ENCODE results near the gene TIMP4. TPM values are rescaled to one million over a fixed set of nuclear protein-coding genes. Genes with fewer than 3 reads are reported as not detected.

Gene TIMP4
- total RNA-seq, 1 experiment from 2014 or later: 15.5 TPM

GRCh38 chr3:12180218-12180617 lies 21.5 kb upstream of the TIMP4 start:
- no peaks in the 10 kb centered on the region for H3K79me2 ChIP-seq (ENCODE audit: low read depth)
- no peaks in the 10 kb centered on the region for H3K9me2 ChIP-seq (ENCODE audit: insufficient read depth)
- no peak overlapping the region for H3K4me2 ChIP-seq
- no TSS peak for BruUV-seq (replicated peaks)
- no peaks in the 10 kb centered on the region for H3F3A ChIP-seq (ENCODE audit: insufficient read depth, low read depth)
- TF ChIP-seq EZH2 (IDR thresholded peaks at IDR 0.05; ENCODE audit: low read depth): no peak
- TF ChIP-seq, protein P1, sequence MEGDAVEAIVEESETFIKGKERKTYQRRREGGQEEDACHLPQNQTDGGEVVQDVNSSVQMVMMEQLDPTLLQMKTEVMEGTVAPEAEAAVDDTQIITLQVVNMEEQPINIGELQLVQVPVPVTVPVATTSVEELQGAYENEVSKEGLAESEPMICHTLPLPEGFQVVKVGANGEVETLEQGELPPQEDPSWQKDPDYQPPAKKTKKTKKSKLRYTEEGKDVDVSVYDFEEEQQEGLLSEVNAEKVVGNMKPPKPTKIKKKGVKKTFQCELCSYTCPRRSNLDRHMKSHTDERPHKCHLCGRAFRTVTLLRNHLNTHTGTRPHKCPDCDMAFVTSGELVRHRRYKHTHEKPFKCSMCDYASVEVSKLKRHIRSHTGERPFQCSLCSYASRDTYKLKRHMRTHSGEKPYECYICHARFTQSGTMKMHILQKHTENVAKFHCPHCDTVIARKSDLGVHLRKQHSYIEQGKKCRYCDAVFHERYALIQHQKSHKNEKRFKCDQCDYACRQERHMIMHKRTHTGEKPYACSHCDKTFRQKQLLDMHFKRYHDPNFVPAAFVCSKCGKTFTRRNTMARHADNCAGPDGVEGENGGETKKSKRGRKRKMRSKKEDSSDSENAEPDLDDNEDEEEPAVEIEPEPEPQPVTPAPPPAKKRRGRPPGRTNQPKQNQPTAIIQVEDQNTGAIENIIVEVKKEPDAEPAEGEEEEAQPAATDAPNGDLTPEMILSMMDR (conservative IDR thresholded peaks at IDR 0.05): no peak
- H3K36me3 ChIP-seq (ENCODE audit: low read depth): no peaks in the 10 kb centered on the region
- POLR2A ChIA-PET (ENCODE audit: unreplicated experiment): interaction anchor here (0.6 kb wide), 1 partner anchor 305 kb away, joined by 3 read pairs; no protein-coding TSS in a partner anchor
- intact Hi-C loops (cut with micrococcal nuclease; ENCODE audit: unreplicated experiment): loop anchor here (1.0 kb wide), 1 partner anchor 14 kb away; no protein-coding TSS in a partner anchor
- CTCF ChIA-PET: interaction anchor here (0.6 to 1.5 kb wide), 4 partner anchors 14 to 299 kb away, joined by 3 to 6 read pairs (median 4); no protein-coding TSS in a partner anchor
- H3K9me3 ChIP-seq (ENCODE audit: insufficient read depth, low read depth): no peaks in the 10 kb centered on the region
- H3K4me1 ChIP-seq (replicated peaks; ENCODE audit: insufficient read depth): peaks cover 29% of the 10 kb centered on the region
- H2AFZ ChIP-seq: no peak overlapping the region
- H3K4me3 ChIP-seq: no peak overlapping the region
- no peaks in the 10 kb centered on the region for H3K27me3 ChIP-seq (ENCODE audit: insufficient read depth, low read depth)
- H4K20me1 ChIP-seq (ENCODE audit: insufficient read depth): no peaks in the 10 kb centered on the region
- no peak overlapping the region for H3K27ac ChIP-seq
- peak in 1 of 2 experiments; percentile 74 for DNase-seq

DNA sequence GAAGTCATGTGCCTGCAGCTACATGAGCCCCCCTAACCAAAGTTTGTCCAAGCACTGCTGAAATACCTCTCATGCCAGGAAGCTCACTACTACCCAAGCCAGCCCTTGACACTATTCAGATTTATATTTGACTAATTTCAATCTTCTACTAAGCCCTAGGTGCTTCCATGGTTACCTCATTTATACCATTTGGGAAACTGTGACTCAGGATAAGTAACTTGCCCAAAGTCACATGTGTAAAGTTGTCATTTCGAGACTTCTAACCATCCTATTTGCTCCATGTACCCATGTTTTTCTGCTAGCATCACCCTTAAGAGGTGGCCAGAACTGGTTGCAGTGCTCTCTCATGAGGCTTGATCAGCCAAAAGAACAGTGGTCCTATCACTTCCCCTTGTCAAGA lies 20.7 kb upstream of the TIMP4 start:
- H2AFZ ChIP-seq: no peak overlapping the region
- TF ChIP-seq, protein P1 (conservative IDR thresholded peaks at IDR 0.05): no peak
- TF ChIP-seq EZH2 (IDR thresholded peaks at IDR 0.05; ENCODE audit: low read depth): no peak
- intact Hi-C loops (cut with micrococcal nuclease; ENCODE audit: unreplicated experiment): loop anchor here (5.0 kb wide), 1 partner anchor 108 kb away; the partner anchor contains the start of gene PPARG
- H3F3A ChIP-seq (ENCODE audit: insufficient read depth, low read depth): no peaks in the 10 kb centered on the region; the same call in 1 of the 2 replicates
- H3K79me2 ChIP-seq (ENCODE audit: low read depth): no peaks in the 10 kb centered on the region
- H3K36me3 ChIP-seq (ENCODE audit: low read depth): no peaks in the 10 kb centered on the region
- H3K4me2 ChIP-seq: no peak overlapping the region
- H3K9me2 ChIP-seq (ENCODE audit: insufficient read depth): no peaks in the 10 kb centered on the region
- H3K27me3 ChIP-seq (ENCODE audit: insufficient read depth, low read depth): no peaks in the 10 kb centered on the region
- POLR2A ChIA-PET (ENCODE audit: unreplicated experiment): no interaction called here
- no peak overlapping the region for H3K4me3 ChIP-seq
- no peak for DNase-seq
- no peaks in the 10 kb centered on the region for H3K9me3 ChIP-seq (ENCODE audit: insufficient read depth, low read depth)
- CTCF ChIA-PET: interaction anchor here (1.5 kb wide), 1 partner anchor 15 kb away, joined by 6 read pairs; no protein-coding TSS in a partner anchor
- H4K20me1 ChIP-seq (ENCODE audit: insufficient read depth): no peaks in the 10 kb centered on the region
- H3K27ac ChIP-seq: no peak overlapping the region
- BruUV-seq (replicated peaks): no TSS peak
- H3K4me1 ChIP-seq (replicated peaks; ENCODE audit: insufficient read depth): peaks cover 34% of the 10 kb centered on the region

- no TSS peak for BruUV-seq (replicated peaks)
- CTCF ChIA-PET: interaction anchor here (0.7 to 1.2 kb wide), 2 partner anchors 43 to 400 kb away, joined by 6 to 7 read pairs; no protein-coding TSS in a partner anchor
- peaks cover 3% of the 10 kb centered on the region; the same call in 1 of the 2 replicates for H3K9me3 ChIP-seq (ENCODE audit: insufficient read depth, low read depth)
- POLR2A ChIA-PET (ENCODE audit: unreplicated experiment): interaction anchor here (0.6 to 0.9 kb wide), 5 partner anchors 10 to 367 kb away, joined by 3 to 6 read pairs (median 4); no protein-coding TSS in a partner anchor
- H3K4me2 ChIP-seq: peak overlapping the region; percentile 26
- no peaks in the 10 kb centered on the region for H3K79me2 ChIP-seq (ENCODE audit: low read depth)
- intact Hi-C loops (cut with micrococcal nuclease; ENCODE audit: unreplicated experiment): loop anchor here (5.0 kb wide), 1 partner anchor 109 kb away; the partner anchor contains the start of gene PPARG
- no peaks in the 10 kb centered on the region for H3K9me2 ChIP-seq (ENCODE audit: insufficient read depth)
- H3K27me3 ChIP-seq (ENCODE audit: insufficient read depth, low read depth): no peaks in the 10 kb centered on the region
- peaks cover 34% of the 10 kb centered on the region for H3K4me1 ChIP-seq (replicated peaks; ENCODE audit: insufficient read depth)
- H3F3A ChIP-seq (ENCODE audit: insufficient read depth, low read depth): no peaks in the 10 kb centered on the region; the same call in 1 of the 2 replicates
- no peaks in the 10 kb centered on the region for H4K20me1 ChIP-seq (ENCODE audit: insufficient read depth)
- no peak for DNase-seq
- no peaks in the 10 kb centered on the region for H3K36me3 ChIP-seq (ENCODE audit: low read depth)
- H3K27ac ChIP-seq: peak overlapping the region; percentile 33
- no peak overlapping the region for H3K4me3 ChIP-seq
- TF ChIP-seq EZH2 (IDR thresholded peaks at IDR 0.05; ENCODE audit: low read depth): no peak
- TF ChIP-seq, protein P1 (conservative IDR thresholded peaks at IDR 0.05): no peak
- H2AFZ ChIP-seq: no peak overlapping the region
Measured at GRCh38 chr3:12178091-12178820, 19.5 kb upstream of the TIMP4 start.
